Forelimb muscle (tissue), 1 donor: ENCODE data around the gene KCNN3. TPM values are rescaled to one million over a fixed set of nuclear protein-coding genes. Genes with fewer than 3 reads are reported as not detected.

Source experiments
- DNase-seq: peaks from one replicate; pipeline ENCODE4 v3.0.0-alpha.2; 2013; ENCODE audit warnings: low read depth
- polyA plus RNA-seq: library from polyadenylated mRNA; unstranded; fragments of 120-200 nt; gene quantifications from one replicate; pipeline ENCODE4 v1.2.1, GENCODE V29; 2013; ENCODE audit not compliant: insufficient read length

KCNN3 gene
- polyA plus RNA-seq, 1 donor = 10.1 TPM

DNA sequence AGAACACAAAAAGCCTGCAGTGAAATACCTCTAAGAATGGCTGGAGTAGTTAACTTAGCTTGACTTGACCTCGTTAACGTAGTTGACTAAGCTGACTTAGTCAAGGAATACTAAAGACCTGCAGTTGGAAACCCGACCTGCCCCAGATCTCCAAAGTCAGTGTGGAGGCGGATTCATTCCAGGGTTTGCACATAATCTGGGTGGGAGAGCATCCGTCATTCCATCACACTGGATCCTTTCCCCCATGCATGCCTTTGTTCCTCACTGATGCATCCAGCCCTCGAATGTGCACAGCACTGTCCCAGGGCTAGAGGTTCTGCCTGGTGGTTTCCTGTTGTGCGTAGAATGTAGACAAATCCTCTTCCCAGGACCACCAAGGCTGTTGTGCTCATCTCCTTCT, 76.4 kb downstream of the KCNN3 start:
- no peak for DNase-seq

DNA sequence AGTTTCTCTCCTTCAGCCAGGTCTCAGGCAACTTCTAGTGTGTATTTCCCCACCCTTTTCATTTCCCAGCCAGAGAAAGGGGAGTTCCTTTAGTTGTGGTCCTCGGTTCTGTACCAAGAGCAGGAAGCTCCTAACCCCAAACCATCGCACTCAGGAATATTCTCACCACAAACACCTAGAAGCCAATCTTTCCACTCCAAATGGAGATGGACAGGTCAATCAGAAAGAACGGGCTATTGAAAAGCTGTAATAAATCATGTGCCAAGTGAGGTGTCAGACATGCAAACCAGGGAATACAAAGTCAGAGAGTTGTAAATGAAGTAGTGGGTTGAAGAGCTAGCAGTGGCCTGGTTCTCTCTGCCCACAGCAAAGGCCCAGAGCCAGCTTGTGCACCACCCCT, 77.2 kb downstream of the KCNN3 start:
- no peak for DNase-seq

DNA sequence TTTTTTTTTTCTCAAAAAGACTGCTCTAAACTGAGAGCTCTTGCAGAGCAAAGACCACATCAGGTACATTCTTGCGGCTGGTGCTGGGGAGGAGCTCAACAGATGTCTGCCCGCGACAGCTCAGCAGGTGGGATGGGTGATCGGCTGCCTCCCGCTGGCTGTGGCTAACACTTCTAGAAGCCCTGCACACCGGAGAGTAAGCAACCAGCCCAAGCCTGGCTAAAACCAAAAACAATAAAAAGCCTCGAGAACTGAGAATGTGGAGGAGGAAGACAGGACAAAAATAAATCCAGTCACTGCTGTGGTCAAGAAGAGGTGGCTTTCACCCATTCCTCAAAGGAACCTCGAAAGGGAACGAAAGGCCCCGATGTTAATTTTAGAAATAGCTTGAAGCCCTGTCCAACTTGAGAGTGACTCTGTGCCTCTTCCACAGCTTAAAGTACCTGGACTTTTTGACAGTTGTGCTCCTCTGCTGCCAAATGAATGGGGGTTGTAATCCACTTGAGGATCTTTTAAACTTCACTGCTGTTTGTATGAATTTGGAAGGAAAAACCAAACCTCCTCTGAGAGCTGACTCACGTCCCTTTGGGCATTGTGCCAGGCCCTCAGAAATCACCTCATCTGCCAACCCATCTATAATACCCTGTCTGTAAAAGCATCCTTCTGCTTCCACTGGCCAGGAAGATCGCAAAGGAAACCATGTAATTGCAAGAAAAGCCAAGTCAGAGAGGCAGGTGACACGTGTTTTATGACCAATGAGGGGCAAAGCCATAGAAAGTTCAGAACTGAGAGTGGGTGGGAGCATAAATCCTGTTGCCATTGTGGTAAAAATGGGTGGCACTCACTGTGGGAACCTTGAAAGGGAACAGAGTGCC, 78.6 kb downstream of the KCNN3 start:
- DNase-seq = no peak

DNA sequence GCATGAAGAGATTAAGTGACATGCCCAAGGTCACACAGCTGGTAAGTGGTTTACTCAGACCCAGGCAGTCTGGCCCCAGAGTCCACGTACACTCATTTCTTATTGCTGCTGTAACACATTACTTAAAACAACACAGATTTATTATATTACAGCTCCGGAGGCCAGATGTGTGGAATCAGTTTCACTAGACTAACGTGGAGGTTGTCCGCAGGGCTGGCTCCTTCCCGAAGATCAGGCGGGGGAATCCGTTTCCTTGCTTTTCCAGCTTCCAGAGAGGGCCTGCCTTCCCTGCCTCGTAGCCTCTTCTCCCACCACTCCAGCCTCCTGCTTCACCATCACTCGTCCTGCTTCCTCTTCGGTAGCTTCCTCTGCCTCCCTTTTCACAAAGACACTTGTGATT, 81.2 kb downstream of the KCNN3 start:
- no peak for DNase-seq

DNA sequence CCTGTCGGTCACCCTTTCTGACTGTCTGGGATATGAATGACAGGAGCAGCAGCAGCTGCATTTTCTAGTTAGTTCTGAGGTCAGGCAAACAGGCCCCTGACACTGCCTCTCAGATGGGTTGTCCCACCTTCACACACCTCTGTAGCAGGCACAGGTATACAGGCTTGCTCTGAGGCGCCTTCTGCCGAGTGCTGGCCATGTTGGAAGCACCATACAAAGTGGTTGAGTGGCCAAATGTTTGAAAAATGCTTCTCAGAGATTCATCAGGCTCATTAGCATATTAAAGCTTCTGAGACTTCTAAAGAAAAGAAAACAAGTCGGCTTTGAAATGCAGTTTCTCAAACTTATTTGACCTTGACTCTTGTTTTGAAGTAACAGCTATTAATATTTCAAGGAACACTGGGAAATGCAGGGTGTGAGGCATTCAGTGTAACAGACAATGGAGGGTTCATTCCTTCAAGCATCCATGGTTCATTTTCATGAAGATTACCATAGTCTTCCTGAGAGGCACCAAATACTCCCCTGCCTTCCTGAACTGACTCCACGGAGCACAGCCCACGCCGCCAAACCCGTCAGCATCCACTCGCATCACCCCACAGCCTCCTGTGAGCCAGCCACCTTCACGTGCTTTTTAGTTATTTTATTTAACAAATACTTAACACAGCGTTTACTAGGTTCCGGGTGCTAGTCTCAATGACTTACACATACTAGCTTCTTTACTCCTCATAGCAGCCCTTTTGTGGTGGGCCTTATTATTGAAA, 81.8 kb downstream of the KCNN3 start:
- no peak for DNase-seq

DNA sequence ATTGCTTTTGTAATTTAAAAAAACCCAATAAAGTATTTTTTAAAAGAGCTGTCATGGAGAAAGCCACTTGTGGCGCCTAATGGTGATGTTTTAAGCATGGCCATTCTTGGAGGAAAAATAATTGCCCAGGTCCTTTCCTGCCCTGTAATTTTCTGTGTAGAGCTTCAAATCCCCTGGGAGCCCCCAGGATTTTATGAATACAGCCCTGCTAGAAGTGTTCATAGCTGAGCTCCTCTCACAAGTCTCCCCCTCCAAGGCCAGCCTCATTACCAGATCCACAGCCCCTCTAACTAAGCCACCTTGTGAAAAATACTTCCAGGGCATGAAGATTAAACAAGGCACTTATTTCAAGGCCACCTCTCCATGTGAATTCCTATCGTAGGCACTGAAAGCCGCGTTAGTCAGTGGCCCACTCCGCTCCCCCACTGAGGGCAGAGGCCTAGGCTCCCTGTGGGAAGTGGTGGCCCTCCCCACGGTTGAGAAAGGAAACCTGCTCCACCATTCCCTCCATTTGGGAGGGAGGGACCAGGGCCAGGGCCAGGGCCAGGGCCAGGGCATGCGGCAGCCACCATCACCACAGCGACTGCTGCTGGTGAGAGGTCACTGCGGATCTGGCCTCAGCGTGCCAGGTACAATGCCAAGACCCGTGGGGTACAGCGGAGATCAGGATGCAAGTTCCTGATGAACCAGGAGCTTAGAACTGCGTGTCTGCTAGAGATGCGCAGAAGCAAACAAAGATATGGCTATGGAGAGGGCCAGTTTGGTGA, 83.1 kb downstream of the KCNN3 start:
- DNase-seq = no peak

DNA sequence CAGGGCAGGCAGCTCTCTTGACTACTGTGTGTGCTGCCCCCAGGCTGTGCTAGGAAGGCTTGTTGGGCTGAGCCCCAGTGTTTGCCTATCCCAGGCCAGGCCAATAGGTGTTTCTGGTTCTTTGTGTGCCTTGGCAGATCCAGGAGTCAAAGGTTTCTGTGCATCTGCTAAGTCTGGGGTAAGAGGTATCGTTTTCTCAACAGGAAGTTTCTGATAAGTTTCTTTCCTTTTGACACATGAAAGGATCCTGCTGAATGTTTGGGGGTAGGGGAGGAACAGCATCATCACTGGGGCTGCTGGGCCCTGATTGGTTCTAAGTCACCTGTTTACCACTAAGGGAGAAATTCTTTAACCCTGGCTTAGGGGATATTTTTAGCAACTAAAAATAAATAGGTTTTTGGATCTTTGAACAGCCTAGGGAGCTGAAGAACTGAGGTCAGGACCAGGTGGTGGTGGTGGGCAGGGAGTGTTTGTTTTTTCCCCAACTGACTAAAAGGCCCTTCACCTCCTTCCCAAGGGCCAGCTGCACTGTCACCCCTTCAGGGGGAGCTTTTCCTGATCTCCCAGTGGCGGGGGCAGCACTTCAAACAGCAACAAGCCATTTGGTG, 85.1 kb downstream of the KCNN3 start:
- no peak for DNase-seq

DNA sequence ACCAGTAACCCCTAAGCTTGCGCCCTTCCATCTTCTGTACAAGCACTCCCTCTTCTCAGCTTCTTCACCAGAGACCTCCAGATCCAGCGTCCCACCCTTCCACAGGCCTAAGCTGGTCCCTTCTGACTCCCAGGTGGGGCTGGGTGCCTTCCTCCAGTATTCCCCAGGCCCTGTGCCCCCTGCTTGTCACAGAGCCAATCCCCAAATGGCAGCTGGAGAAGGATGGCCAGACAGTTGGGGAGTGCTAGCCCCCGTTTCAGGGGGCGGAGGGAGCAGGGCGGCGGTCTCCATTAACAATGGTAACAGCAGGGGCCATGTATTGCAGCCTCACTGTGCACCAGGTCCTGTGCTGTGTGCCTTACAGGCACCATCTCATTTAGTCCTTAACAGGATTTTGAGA, 85.7 kb downstream of the KCNN3 start:
- no peak for DNase-seq

DNA sequence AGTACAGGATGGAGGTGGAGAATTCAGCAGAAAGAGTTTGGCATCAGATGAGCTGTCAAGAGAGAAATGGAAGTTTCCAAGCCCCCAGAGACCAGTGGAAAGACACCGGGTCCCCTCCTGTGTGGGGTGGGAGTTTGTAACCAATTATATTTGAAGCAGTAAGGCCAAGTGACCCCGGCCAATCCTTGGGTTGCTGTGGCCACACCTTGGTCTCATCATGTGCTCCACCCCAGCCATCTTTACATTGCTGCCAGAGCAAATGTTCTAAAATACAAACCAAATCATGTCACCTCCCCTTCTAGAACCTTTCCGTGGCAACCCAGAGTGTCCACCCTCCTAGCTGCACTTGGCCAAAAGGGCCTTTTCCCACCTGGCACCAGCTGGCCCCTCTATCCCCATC, 86.1 kb downstream of the KCNN3 start:
- DNase-seq = no peak

DNA sequence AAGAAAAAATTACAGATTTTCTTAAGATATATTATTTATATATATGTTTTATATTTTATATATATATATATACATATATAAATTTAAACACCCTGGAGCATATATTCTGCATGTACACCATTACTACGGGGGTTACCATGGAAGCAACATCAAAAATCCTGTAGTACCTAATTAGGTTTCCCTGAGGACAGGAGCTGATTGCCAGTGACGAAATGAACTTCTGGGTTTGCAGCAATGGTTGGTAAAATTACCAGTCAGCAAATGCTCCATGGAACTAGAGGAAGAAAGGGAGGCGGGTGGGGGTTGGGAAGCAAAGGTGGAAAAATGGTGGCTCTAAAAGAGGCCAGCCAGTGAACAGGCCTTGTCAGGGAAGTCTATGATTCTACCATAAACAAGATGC, 89.5 kb downstream of the KCNN3 start:
- no peak for DNase-seq

DNA sequence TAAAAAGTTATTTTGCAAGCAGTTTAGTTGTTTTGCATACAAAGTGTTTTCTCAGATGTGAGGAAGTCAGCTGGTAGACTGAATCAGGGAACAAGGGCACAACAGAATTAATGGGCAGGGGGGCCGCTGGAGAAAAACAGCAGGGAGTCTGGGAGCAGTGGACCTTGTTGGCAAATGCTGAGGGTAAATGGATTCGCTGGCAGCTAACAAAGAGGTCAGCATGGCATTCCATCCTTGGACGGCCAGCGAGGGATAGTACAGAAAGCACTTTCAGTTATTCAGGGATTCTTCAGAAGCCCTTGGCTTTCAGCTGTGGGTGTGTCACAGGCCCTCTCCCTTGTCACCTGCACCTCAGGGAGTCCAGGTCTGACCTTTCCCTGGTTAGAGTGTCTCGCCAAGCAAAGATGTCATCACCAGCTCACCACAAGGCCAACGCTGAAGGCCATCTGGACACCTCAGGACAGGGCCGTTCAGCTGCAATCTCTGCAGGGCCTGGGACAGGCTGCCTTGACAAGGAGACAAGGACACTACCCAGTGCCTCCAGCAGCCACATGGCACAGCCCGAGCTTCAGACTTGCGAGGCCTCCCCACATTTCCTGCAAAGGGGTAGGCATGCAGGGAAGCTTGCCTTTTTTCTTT, 90.4 kb downstream of the KCNN3 start:
- no peak for DNase-seq

DNA sequence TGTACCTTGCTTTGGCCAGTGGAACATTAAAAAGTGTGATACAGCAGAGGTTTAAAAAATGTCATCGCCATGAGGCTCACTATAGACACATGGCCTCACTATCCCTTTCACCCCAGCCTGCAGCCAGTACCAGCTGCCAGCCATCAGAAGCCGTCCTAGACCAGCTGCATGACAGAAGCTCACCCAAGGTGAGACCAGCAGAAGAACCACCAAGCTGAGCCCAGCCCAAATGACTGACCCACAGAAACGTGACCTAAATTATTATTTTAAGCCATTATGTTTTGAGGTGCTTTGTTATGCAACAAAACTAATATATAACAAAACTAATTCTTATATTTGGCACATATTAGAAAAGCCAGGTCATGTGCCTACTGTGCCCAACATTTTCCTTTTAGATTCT, 91.1 kb downstream of the KCNN3 start:
- DNase-seq = no peak

DNA sequence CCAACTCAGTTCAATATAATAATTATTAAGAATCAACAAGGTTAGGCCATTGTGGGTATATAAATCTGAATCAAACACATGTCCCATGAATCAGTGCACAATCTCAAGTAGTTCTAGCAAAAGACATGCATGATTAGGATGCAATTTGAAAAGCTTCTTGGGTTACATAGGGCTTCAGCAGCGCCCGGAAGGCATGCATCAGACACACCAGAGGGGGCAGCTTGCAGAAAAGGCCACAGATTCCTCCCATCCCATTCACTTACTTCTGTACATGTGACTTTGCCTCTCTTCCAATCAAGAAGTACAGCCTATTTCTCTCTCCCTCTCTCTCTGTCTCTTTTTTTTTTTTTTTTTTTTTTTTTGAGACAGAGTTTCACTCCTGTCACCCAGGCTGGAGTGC, 91.8 kb downstream of the KCNN3 start:
- no peak for DNase-seq

DNA sequence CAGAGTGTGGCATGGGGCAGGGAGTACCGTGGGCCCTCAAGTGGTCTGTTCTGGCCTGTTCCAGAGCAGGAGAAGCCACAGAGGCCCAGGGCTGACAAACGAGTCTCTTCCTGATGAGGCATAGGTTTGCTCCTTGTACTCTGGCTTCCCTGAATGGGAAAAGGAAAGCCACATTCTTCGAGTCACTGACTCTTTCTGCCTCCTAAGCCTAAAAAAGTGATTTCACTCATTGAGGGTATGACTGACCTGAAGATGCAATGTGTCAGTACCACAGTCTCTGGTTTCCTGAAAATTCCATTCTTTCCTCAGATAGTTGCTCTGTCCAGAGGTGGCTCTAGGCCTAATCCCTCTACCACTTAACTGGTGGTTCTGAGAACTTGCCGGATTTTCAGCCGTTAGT, 92.3 kb downstream of the KCNN3 start:
- no peak for DNase-seq

DNA sequence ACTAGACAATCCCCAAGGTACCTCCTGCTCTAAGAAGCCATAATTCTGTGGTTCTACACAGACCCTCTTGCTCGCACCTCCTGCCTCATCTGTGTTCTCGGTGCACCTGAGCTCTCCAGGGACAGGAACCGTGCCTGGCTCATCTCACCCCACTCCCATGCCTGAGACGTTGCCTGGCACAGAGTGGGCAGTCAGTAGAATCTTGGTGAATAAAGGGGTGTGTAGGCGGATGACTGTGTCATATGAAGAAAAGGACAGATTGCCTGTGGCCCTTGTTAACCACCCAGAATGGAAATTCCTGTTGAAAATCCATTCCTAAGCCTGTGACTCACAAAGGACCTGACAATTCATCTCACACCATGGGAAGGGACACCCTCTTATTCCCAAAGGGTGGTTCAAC, 92.9 kb downstream of the KCNN3 start:
- DNase-seq = no peak

DNA sequence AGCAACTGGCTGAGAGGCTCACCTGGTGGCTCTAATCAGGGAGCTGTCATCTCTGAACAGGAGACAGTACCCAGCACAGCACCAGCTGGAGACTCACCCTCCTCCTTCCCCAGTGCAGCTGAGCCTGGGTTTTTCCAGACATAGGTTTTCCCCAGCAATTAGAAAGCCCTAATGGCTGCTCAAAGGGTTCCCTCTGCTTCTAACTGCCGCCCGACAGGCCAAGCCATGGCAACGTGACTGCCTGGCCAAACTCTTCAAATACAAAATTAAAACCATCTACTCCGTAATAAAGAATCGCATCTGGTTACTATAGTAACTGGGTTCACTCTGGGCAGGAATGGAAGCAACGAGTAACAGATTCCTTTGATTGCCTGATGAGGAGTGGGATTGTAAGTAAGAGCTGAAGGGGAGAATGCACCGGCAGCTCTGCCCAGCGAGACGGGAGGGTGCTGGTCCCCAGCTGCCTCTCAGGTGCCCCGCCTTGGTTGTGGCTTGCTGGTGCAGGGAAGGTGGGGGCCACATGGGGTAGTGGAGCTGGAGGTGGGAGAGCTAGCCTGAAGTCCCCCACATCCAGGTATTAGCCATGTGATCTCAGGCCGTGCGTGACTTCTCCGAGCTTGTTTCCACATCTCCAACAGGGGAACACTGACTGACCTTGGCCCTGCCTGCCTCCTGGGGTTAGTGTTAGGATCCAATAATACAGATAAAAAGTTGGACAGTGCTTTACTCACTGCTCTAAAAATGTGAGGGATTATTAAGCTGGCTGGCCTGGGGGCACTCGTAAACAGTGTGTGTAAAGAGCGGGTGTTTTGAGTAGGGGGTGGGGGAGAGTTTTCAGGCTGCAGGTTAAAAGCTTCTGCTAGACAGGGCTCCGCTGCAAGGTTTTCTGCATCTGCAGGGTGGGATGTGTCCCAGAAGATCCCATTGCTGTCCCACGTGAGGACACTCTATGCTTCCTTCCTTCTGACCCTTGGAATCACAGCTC, 94.2 kb downstream of the KCNN3 start:
- DNase-seq = no peak

DNA sequence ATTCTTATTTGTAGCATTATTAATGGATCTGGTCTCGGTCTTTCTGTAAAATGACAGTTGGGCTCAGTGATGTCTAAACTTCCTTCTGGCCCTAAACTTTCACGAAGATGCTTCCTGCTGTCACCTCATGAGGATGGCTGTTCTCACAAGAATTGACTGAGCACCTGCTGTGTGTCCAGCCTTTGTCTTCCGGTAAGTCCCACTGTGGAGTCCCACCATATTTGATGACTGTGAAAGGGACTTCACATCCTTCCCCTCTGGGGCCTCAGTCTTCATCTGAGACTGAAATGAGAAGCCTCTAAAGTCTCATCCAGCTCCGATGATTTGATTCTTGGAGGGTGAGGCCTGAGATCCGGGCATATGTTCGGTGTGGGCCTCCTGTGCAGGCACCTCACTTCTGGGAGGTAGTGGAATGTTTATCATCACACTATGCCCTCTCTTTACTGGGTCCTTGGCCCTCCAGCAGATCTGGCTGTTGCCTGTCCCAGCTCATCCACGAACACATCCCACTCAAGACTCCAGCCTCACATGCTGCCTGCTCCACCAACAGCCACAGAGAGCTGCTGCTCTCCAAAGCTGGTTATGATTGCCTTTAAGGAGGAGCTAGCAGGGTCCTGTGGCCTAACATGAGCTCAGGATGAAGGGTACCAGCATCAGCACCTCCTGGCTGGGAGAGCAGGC, 95.8 kb downstream of the KCNN3 start:
- no peak for DNase-seq

DNA sequence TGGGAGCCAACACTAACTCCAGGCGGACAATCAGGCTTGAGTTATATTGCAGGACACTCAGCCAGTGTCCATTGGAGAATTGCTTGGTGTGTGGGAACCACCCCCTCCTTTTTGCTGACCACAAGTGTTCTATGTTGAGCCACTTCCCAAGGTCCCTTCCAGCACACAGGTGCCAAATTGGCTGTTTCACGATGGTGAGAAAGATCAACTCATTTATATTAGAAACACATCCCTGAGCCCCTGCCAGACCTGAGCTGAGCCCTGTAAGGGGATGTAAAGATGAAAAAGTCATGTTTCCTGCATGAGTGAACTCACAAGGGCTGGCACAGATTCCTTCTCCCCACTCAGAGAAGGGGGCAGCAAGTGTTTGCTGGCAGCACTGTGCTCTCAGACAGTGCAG, 96.5 kb downstream of the KCNN3 start:
- no peak for DNase-seq

DNA sequence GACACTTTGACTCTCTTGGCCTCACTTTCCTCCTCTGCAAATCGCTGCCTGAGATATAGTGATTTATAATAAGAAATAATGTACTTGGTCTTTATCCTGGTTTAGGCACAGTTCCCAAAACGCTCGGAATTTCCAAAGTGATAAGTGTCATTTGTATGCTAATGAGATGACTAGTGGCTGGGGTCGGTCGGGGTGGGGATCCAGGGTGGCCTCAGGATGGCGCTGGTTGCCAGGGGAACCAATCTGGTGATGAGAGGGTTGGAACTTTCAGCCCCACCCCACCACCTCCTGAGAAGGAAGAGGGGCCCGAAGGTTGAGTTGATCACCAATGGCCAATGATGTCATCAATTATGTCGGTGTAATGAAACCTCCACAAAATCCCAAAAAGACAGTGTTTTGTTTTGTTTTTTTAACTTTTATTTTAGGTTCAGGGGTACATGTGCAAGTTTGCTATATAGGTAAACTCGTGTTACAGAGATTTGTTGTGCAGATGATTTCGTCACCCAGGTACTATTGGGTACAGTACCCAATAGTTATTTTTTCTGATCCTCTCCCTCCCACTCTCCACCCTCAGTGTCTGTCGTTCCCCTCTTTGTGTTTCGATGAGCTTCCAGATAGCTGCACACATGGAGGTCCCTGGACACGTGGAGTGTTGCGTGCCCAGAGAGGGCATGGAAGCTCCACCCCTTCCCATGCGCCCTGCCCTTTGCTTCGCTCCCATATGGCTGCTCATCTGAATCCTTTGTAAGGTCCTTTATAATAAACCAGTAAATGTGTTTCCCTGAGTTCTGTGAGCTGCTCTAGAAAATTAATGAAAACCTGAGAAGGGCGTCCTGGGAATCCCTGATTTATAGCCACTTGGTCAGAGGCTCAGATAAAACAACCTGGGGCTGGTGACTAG, 97.2 kb downstream of the KCNN3 start:
- no peak for DNase-seq
